Gastrocnemius medialis (tissue), 4 donors: Measurements from ENCODE around the gene DNAJC7.

Source experiments
- CTCF ChIP-seq, 5 experiments: fragments of 450-650 bp in 3 of 5; fragments of 200-600 bp in 2 of 5; sonication (generic) in 2 of 5; IDR thresholded peaks in 4 of 5; conservative IDR thresholded peaks in 1 of 5; 1 replicate in 4 of 5; 2 replicates in 1 of 5; pipeline ENCODE4 v1.5.1; 2016 to 2019; ENCODE audit warnings: antibody characterized with exemption in 5 of 5, mild to moderate bottlenecking in 3 of 5, moderate library complexity in 3 of 5
- POLR2A ChIP-seq, 2 donors: fragments of 450-650 bp; IDR thresholded peaks; one replicate each; pipeline ENCODE4 v1.6.1; 2017; ENCODE audit warnings: antibody characterized with exemption in 2 of 2, mild to moderate bottlenecking in 2 of 2, moderate library complexity in 2 of 2

- TF ChIP-seq CTCF (IDR thresholded peaks at IDR 0.05 in 4 of 5, conservative IDR thresholded peaks at IDR 0.05 in 1 of 5) (no peak), POLR2A (IDR thresholded peaks at IDR 0.05) (no peak)
Observed at GRCh38 chr17:41998497-41998896, 18.7 kb downstream of the DNAJC7 start.
